ENCODE results near the gene SSTR5. TPM values are rescaled to one million over a fixed set of nuclear protein-coding genes. Genes with fewer than 3 reads are reported as not detected.
"Not testable (repeated sequence)": the region's sequence is repeated elsewhere in the genome, so short reads cannot be mapped to it uniquely, and the experiment has no call there.

SSTR5 gene
- polyA plus RNA-seq, 1 donor, result 1.2 TPM

DNA sequence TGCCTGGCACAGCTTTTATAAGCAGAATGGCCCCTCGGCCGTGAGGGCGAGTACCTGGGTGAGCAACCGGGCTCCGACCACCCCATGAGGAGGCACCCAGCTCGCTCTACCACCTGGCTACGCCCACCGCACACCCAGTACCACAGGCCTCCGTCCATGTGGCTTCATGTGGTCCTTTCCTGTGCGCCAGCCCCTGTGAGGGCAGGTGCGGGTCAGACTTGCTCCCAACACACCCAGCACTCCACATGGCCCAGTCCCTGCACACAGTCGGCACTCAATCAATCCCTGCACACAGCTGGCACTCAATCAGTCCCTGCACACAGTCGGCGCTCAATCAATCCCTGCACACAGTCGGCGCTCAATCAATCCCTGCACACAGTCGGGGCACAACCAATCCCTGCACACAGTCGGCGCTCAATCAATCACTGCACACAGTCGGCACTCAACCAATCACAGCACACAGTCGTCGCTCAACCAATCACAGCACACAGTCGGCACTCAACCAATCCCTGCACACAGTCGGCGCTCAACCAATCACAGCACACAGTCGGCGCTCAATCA, 19.5 kb downstream of the SSTR5 start:
- H3K4me1 ChIP-seq (ENCODE audit: control insufficient read depth, insufficient read depth, low read length), result peaks cover 27% of the 10 kb centered on the region
- peaks cover 8% of the 10 kb centered on the region for H3K9me3 ChIP-seq (ENCODE audit: control insufficient read depth, low read depth, low read length)
- no peak for DNase-seq
- H3K4me3 ChIP-seq (ENCODE audit: low read length), result no peak overlapping the region
- peaks cover 2% of the 10 kb centered on the region for H3K27me3 ChIP-seq (ENCODE audit: control insufficient read depth, insufficient read depth, low read length)
- no peaks in the 10 kb centered on the region for H3K36me3 ChIP-seq (ENCODE audit: control insufficient read depth, insufficient read depth, low read length)
- no peak overlapping the region for H3K27ac ChIP-seq (ENCODE audit: low read length)
- no CpG with 5 or more reads among the region's 27 CpGs for WGBS (ENCODE audit: insufficient coverage, low lambda C conversion rate)

DNA sequence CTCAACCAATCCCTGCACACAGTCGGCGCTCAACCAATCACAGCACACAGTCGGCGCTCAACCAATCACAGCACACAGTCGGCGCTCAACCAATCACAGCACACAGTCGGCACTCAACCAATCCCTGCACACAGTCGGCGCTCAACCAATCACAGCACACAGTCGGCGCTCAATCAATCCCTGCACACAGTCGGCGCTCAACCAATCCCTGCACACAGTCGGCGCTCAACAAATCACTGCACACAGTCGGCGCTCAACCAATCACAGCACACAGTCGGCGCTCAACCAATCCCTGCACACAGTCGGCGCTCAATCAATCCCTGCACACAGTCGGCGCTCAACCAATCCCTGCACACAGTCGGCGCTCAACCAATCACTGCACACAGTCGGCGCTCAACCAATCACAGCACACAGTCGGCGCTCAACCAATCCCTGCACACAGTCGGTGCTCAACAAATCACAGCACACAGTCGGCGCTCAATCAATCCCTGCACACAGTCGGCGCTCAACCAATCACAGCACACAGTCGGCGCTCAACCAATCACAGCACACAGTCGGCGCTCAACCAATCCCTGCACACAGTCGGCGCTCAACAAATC, 20.2 kb downstream of the SSTR5 start:
- H3K27ac ChIP-seq (ENCODE audit: low read length); H3K4me3 ChIP-seq (ENCODE audit: low read length); H3K36me3 ChIP-seq (ENCODE audit: control insufficient read depth, insufficient read depth, low read length); H3K27me3 ChIP-seq (ENCODE audit: control insufficient read depth, insufficient read depth, low read length); DNase-seq; H3K9me3 ChIP-seq (ENCODE audit: control insufficient read depth, low read depth, low read length): not testable (repeated sequence)
- H3K4me1 ChIP-seq (ENCODE audit: control insufficient read depth, insufficient read depth, low read length), result peaks cover 27% of the 10 kb centered on the region
- WGBS (ENCODE audit: insufficient coverage, low lambda C conversion rate), result no CpG with 5 or more reads among the region's 40 CpGs

DNA sequence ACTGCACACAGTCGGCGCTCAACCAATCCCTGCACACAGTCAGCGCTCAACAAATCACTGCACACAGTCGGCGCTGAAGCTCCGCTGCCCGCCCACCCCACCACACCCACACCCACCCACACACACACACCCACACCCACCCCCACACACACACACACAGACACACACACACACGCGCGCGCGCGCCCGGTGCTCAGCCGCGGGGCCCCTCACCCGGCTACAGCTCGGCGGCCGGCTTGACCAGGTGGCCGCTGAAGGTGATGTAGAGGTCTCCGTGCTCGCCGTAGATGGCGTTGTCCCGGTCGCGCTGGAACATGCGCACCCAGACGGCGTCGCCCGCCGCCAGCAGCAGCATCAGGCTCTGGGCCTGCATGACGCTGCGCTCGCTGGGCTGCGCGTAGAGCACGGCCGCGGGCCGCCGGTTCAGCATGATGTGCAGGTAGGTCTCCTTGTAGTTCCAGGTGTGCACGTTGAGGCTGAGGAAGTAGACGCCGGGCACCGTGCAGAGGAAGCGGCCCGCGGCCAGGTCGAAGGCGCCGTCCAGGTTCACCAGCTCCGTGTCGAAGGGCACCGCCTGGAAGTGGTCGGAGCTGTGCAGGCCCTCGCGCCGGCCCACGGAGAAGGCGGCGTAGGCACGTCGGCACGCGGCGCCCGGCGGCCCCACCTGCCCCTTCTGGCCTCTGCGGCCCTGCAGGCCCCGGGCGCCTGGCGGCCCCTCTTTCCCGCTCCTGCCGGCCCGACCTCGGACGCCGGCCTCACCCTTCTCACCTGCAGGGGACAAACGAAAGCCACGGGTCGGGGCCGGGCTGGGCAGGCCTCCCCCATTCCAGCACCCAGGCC, 21.0 kb downstream of the SSTR5 start:
- no peaks in the 10 kb centered on the region for H3K36me3 ChIP-seq (ENCODE audit: control insufficient read depth, insufficient read depth, low read length)
- peak in 1 of 2 donors; percentile 29 for DNase-seq
- H3K27me3 ChIP-seq (ENCODE audit: control insufficient read depth, insufficient read depth, low read length), result no peaks in the 10 kb centered on the region
- WGBS (ENCODE audit: insufficient coverage, low lambda C conversion rate), result no CpG with 5 or more reads among the region's 85 CpGs
- H3K9me3 ChIP-seq (ENCODE audit: control insufficient read depth, low read depth, low read length), result peaks cover 8% of the 10 kb centered on the region
- peaks cover 23% of the 10 kb centered on the region for H3K4me1 ChIP-seq (ENCODE audit: control insufficient read depth, insufficient read depth, low read length)
- H3K4me3 ChIP-seq (ENCODE audit: low read length), result no peak overlapping the region
- H3K27ac ChIP-seq (ENCODE audit: low read length), result no peak overlapping the region

DNA sequence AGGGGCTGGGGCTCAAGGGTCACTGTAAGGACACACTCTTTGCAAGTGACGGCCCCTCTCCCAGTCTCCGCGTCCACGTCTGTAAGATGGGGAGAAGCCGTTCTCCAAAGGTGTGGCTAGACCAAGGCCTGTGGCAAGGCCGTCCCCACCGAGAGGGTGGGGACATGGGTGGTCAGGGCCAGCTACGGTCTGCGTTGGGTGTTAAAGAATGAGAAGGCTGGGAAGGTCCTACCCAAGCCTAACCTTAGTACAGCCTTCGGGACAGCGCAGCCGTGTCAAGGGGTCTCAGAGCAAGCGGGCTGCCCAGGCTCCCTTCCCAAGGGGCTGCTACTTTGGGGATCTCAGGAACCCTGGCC, 21.6 kb downstream of the SSTR5 start:
- no peak for DNase-seq
- no CpG with 5 or more reads among the region's 13 CpGs for WGBS (ENCODE audit: insufficient coverage, low lambda C conversion rate)
- Histone ChIP-seq H3K36me3 (ENCODE audit: control insufficient read depth, insufficient read depth, low read length) (no peaks in the 10 kb centered on the region), H3K9me3 (ENCODE audit: control insufficient read depth, low read depth, low read length) (peaks cover 3% of the 10 kb centered on the region), H3K4me1 (ENCODE audit: control insufficient read depth, insufficient read depth, low read length) (peaks cover 17% of the 10 kb centered on the region), H3K27me3 (ENCODE audit: control insufficient read depth, insufficient read depth, low read length) (peaks cover 1% of the 10 kb centered on the region), H3K4me3 (ENCODE audit: low read length) (no peak overlapping the region), H3K27ac (ENCODE audit: low read length) (no peak overlapping the region)

DNA sequence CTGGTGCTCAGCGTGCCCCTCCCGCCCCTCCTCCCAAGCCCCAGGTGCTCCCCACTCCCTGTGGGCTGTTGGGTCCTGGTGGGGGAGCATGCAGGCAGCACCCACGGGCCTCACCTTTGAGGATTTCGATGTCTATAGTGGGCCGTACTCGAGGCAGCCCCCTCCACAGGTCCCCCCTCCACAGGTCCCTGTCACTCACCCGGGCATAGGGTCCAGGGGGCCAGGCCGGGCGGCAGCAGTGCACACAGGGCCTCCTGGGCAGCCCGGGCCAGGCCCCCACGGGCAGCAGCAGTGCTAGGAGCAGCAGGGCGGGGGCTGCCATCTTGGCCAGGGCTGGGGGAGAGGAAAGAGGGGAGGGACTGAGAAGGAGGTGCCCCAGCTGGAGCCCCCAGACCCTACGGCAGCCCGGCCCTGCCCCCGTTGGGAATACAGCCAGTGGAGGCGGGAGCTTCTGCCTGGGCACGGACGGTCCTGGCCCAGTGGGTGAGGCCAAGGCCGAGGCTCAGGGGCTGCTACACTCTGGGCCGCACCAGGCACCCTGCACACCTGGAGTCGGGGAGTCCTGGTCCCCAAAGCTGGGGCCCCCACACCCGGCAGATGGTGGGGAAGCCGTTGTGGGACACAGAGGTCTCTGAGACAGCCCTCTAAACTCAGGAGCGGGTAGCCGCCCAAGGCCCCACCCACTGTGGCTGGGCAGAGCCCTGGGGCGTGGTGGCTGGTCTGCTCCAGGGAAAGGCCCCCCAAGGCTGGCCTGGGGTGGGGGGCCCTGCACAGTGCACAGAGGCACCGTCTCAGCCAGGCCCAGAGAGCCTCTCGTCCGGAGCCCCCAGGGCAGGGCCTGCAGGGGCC, 22.3 kb downstream of the SSTR5 start:
- no CpG with 5 or more reads among the region's 29 CpGs for WGBS (ENCODE audit: insufficient coverage, low lambda C conversion rate)
- H3K27ac ChIP-seq (ENCODE audit: low read length), result no peak overlapping the region
- peaks cover 3% of the 10 kb centered on the region for H3K9me3 ChIP-seq (ENCODE audit: control insufficient read depth, low read depth, low read length)
- peaks cover 12% of the 10 kb centered on the region for H3K4me1 ChIP-seq (ENCODE audit: control insufficient read depth, insufficient read depth, low read length)
- H3K36me3 ChIP-seq (ENCODE audit: control insufficient read depth, insufficient read depth, low read length), result no peaks in the 10 kb centered on the region
- peaks cover 8% of the 10 kb centered on the region for H3K27me3 ChIP-seq (ENCODE audit: control insufficient read depth, insufficient read depth, low read length)
- no peak overlapping the region for H3K4me3 ChIP-seq (ENCODE audit: low read length)
- no peak for DNase-seq

DNA sequence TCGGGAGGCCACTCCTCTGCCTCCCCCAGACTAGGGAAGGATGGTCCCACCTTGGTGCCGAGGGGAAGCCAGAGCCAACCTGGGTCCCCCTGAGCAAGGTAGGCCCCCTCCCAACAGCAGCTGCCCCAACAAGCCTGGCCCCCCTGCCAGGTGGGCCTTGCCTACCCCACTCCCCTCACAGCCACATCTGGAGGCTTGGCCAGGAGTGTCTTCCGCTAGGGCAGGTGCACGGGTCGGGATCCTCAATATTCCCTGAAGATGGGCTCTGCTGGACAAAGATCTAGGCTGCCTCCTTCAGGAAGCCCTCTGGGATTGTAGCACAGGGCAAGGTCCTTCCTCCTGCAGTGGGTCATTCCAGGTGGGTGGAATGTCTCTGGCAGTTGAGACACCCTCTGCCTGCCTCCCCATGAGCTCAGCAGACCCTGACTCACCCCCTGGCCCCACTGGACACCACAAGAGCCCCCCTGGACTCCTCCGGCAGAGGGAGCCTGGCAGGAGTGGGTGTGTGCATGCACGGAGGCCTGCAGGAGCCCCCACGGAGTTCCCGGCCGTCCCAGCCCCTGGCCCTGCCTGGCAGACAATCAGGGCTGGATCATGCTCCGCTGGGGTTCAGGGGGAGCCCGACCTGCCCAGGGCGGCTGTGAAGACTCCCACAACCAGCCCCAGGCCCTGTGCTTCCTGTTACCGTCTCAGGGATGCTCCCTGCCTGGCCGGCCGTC, 23.1 kb downstream of the SSTR5 start:
- WGBS (ENCODE audit: insufficient coverage, low lambda C conversion rate), result no CpG with 5 or more reads among the region's 16 CpGs
- peaks cover 3% of the 10 kb centered on the region for H3K9me3 ChIP-seq (ENCODE audit: control insufficient read depth, low read depth, low read length)
- peaks cover 15% of the 10 kb centered on the region for H3K27me3 ChIP-seq (ENCODE audit: control insufficient read depth, insufficient read depth, low read length)
- no peak for DNase-seq
- no peak overlapping the region for H3K27ac ChIP-seq (ENCODE audit: low read length)
- peaks cover 14% of the 10 kb centered on the region for H3K4me1 ChIP-seq (ENCODE audit: control insufficient read depth, insufficient read depth, low read length)
- no peak overlapping the region for H3K4me3 ChIP-seq (ENCODE audit: low read length)
- H3K36me3 ChIP-seq (ENCODE audit: control insufficient read depth, insufficient read depth, low read length), result no peaks in the 10 kb centered on the region

DNA sequence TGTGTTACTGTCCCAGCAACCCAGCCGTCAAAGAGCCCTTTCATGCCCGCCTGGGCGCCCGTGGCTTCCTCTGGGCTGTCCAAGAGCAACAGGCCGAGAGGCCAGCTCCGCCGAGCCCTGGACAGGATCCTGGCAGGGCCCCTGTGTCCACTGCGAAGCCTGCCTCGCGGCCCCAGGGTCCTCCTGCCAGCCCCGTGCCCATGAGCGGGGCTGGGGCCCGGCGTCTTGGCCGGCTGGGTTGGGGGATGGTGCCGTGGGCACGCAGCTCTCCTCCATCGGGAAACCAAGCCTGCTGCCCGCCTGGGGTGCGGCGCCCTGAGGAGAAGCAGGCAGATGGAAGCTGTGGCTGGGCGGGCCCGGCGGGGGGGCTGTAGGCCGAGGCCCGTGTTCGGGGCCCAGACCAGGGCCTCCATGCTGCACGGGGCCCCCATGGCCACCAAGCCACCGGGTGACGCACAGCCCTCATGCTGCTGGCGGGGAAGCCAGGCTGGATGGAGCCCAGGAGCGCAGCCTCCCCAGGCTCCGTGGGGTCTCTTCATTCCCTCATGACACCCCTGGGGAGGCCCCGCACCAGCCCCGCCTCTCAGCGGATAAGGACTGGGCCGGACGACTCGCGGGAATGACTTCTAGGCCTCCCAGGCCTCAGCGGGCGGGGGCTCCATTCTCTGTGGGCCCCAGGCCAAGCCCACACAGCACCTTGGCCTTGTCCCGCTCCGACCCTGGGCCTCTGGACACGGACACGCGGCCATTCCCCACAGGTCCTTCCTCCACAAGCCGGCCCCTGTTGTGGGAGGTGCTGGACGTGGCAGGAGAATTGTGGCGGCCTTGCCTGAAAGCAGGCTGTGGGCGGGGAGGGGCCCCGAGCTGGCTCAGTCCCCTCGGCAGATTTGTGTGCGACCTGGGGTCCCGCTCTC, 23.9 kb downstream of the SSTR5 start, which contains the start of gene C1QTNF8:
TSS of gene C1QTNF8 (minus strand) at position 76 of the 914 bp plus-strand sequence. CDS start 1,322 bp downstream, outside the sequence.
- Histone ChIP-seq H3K4me3 (ENCODE audit: low read length) (no peak within 1 kb of the TSS), H3K27ac (ENCODE audit: low read length) (no peak within 1 kb of the TSS), H3K9me3 (ENCODE audit: control insufficient read depth, low read depth, low read length) (peaks cover 3% of the 10 kb centered on the region), H3K4me1 (ENCODE audit: control insufficient read depth, insufficient read depth, low read length) (peaks cover 6% of the 10 kb centered on the region), H3K36me3 (ENCODE audit: control insufficient read depth, insufficient read depth, low read length) (no peaks in the 10 kb centered on the region), H3K27me3 (ENCODE audit: control insufficient read depth, insufficient read depth, low read length) (peaks cover 22% of the 10 kb centered on the region)
- DNase-seq, result no peak
- WGBS (ENCODE audit: insufficient coverage, low lambda C conversion rate), result no CpG with 5 or more reads among the region's 55 CpGs

DNA sequence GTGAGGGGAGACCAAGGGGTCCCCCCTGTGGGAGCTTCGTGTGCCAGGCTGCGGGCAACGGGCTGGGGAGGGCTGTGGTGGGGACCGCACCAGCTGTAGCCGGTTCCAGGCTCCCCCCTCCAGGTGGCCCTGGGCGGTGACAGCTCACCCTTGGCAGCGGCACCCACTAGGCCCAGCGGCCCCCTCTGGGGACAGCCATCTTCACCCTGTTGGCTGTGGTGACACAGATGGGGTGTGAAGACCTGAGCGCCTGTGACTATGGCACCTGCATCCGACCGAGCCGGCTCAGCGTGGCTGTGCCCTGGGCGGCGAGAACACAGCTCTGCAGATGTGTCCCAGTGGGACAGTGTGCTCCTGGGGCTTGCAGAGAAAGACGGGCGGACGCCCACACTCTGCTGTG, 24.6 kb downstream of the SSTR5 start:
- Histone ChIP-seq H3K4me1 (ENCODE audit: control insufficient read depth, insufficient read depth, low read length) (peaks cover 4% of the 10 kb centered on the region), H3K4me3 (ENCODE audit: low read length) (no peak overlapping the region), H3K9me3 (ENCODE audit: control insufficient read depth, low read depth, low read length) (peaks cover 3% of the 10 kb centered on the region), H3K27ac (ENCODE audit: low read length) (no peak overlapping the region), H3K36me3 (ENCODE audit: control insufficient read depth, insufficient read depth, low read length) (no peaks in the 10 kb centered on the region), H3K27me3 (ENCODE audit: control insufficient read depth, insufficient read depth, low read length) (peaks cover 24% of the 10 kb centered on the region)
- WGBS (ENCODE audit: insufficient coverage, low lambda C conversion rate), result no CpG with 5 or more reads among the region's 18 CpGs
- DNase-seq, result no peak

DNA sequence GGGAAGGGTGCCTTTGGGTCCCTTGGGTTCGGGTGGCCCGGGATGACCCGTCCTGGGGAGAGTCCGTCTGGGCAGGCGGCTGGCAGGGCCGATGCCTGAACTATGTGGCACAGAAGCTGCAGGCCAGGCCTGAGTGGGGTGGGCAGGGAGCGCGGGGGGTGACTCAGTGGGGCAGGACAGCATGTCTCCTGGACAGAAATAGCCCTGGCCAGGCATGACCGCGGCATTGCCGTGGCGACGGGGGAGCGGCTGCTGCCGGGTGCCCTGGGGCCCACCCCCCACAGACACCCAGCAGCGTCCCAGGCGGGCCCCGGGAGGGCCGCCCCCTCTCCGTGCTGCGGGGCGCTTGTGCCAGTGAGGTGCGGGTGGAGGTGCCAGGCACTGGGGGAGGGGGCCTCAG, 25.3 kb downstream of the SSTR5 start:
- no CpG with 5 or more reads among the region's 23 CpGs for WGBS (ENCODE audit: insufficient coverage, low lambda C conversion rate)
- H3K9me3 ChIP-seq (ENCODE audit: control insufficient read depth, low read depth, low read length), result peaks cover 3% of the 10 kb centered on the region
- H3K36me3 ChIP-seq (ENCODE audit: control insufficient read depth, insufficient read depth, low read length), result no peaks in the 10 kb centered on the region
- no peak overlapping the region for H3K27ac ChIP-seq (ENCODE audit: low read length)
- no peak overlapping the region for H3K4me3 ChIP-seq (ENCODE audit: low read length)
- H3K27me3 ChIP-seq (ENCODE audit: control insufficient read depth, insufficient read depth, low read length), result peaks cover 24% of the 10 kb centered on the region
- peaks cover 4% of the 10 kb centered on the region for H3K4me1 ChIP-seq (ENCODE audit: control insufficient read depth, insufficient read depth, low read length)
- DNase-seq, result no peak

Data from large intestine (tissue), 3 donors.